Measurements from ENCODE around the gene SCAMP2.

- TF ChIP-seq CREB1 (CRISPR knock-in tag; IDR thresholded peaks at IDR 0.05; ENCODE audit: low read depth), result no peak
- TF ChIP-seq CTCF (conservative IDR thresholded peaks at IDR 0.05; ENCODE audit: low read depth in 2 of 2), result peak in 1 of 2 experiments; percentile 37; a peak in 2 of 4 replicates
- TF ChIP-seq EZH2 (IDR thresholded peaks at IDR 0.05; ENCODE audit: low read depth, unreplicated experiment), result no peak
Measured at GRCh38 chr15:74837482-74838136, 35.6 kb downstream of the SCAMP2 start.

All from GM23338 (cell line).